GM18507 (cell line): Measurements from ENCODE around the gene CDH4.
"Not testable (repeated sequence)": the region's sequence is repeated elsewhere in the genome, so short reads cannot be mapped to it uniquely, and the experiment has no call there.

Source experiments
- DNase-seq: peaks from one replicate; pipeline ENCODE4 v3.0.0; 2011; ENCODE audit warnings: low read depth; ENCODE audit not compliant: insufficient read length; ENCODE audit errors: extremely low spot score
- FAIRE-seq: peaks from 2 replicates; lab custom pipeline; 2011; peaks lifted over from hg19 to GRCh38; lab: Jason Lieb, UNC

The CDH4 gene

GRCh38 chr20:61458146-61458746 lies 206.2 kb downstream of the CDH4 start:
- FAIRE-seq (no peak), DNase-seq (no peak)

GRCh38 chr20:61459266-61459665 lies 207.2 kb downstream of the CDH4 start:
- FAIRE-seq (no peak), DNase-seq (no peak)

GRCh38 chr20:61459705-61460104 lies 207.6 kb downstream of the CDH4 start:
- DNase-seq (no peak), FAIRE-seq (no peak)

- FAIRE-seq (no peak), DNase-seq (no peak)
Measured at GRCh38 chr20:61460261-61461052, 208.4 kb downstream of the CDH4 start.

- FAIRE-seq (no peak), DNase-seq (no peak)
Measured at GRCh38 chr20:61461461-61461860, 209.4 kb downstream of the CDH4 start.

GRCh38 chr20:61464307-61465303 lies 212.5 kb downstream of the CDH4 start:
- no peak for FAIRE-seq

GRCh38 chr20:61475729-61476128 lies 223.7 kb downstream of the CDH4 start:
- FAIRE-seq = no peak

More at GRCh38 chr20:61464307-61465303, 212.5 kb downstream of the CDH4 start:
- DNase-seq = no peak

GRCh38 chr20:61476956-61477355 lies 224.9 kb downstream of the CDH4 start:
- no peak for DNase-seq
- FAIRE-seq = no peak

More at GRCh38 chr20:61475729-61476128, 223.7 kb downstream of the CDH4 start:
- DNase-seq = no peak

- DNase-seq (no peak), FAIRE-seq (no peak)
Measured at GRCh38 chr20:61477451-61477861, 225.4 kb downstream of the CDH4 start.

- DNase-seq = no peak
- no peak for FAIRE-seq
Measured at GRCh38 chr20:61478094-61478493, 226.0 kb downstream of the CDH4 start.

GRCh38 chr20:61478611-61479305 lies 226.7 kb downstream of the CDH4 start:
- FAIRE-seq (no peak), DNase-seq (no peak)

- not testable (repeated sequence) for FAIRE-seq, DNase-seq
Measured at GRCh38 chr20:61479433-61479832, 227.4 kb downstream of the CDH4 start.

- FAIRE-seq = no peak
- DNase-seq = no peak
Measured at GRCh38 chr20:61480158-61480825, 228.2 kb downstream of the CDH4 start.

- FAIRE-seq (no peak), DNase-seq (no peak)
Measured at GRCh38 chr20:61482056-61482887, 230.2 kb downstream of the CDH4 start.

GRCh38 chr20:61482901-61483300 lies 230.8 kb downstream of the CDH4 start:
- FAIRE-seq (no peak), DNase-seq (no peak)

- DNase-seq = no peak
- no peak for FAIRE-seq
Measured at GRCh38 chr20:61483336-61484067, 231.4 kb downstream of the CDH4 start.

- no peak for FAIRE-seq
- DNase-seq = no peak
Measured at GRCh38 chr20:61486198-61486597, 234.1 kb downstream of the CDH4 start.
